ENCODE data around the gene BIN1. TPM values are rescaled to one million over a fixed set of nuclear protein-coding genes. Genes with fewer than 3 reads are reported as not detected.
A peak's percentile ranks its signal among the peaks of the same experiment; 100 is the strongest.

Gene BIN1
- total RNA-seq, 6 experiments from 2014 or later, result 22.6 to 26.1 (median 23.5) TPM

DNA sequence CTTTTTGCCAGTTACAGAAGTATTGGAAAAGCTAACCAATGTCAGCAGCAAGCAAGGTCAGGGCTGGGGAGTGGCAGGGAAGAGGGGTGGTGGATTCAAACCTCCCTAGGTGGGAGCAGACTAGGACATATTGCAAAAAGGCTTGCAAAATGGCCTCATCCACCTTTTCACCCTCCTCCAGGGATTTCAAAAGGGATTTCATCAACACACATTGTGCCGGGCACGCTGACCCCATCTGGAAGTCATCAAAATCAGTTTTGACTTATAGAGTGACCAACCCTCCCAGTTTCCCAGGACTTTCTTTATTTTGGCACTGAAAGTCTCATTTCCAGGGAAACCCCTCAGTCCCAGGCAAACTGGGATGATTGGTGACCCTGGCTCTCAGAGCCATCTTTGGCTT, 94.7 kb downstream of the BIN1 start:
- H3K4me1 Mint-ChIP-seq (ENCODE audit: low read depth), result peaks cover 37% of the 10 kb centered on the region
- TF ChIP-seq CTCF (IDR thresholded peaks at IDR 0.05), result no peak

GRCh38 chr2:127011796-127012195, 95.2 kb downstream of the BIN1 start:
- TF ChIP-seq CTCF (IDR thresholded peaks at IDR 0.05), result no peak
- H3K36me3 Mint-ChIP-seq (ENCODE audit: low read depth), result no peaks in the 10 kb centered on the region
- peaks cover 10% of the 10 kb centered on the region for H3K27me3 Mint-ChIP-seq (ENCODE audit: insufficient read depth)
- peaks cover 41% of the 10 kb centered on the region for H3K4me1 Mint-ChIP-seq (ENCODE audit: low read depth)
- no peak for DNase-seq
- no peak overlapping the region for H3K27ac Mint-ChIP-seq
- H3K4me3 Mint-ChIP-seq, result no peak overlapping the region
- H3K9me3 Mint-ChIP-seq, result no peaks in the 10 kb centered on the region

More for the DNA sequence above, 94.7 kb downstream of the BIN1 start:
- Mint-ChIP-seq H3K27ac (no peak overlapping the region), H3K4me3 (no peak overlapping the region), H3K27me3 (ENCODE audit: insufficient read depth) (peaks cover 12% of the 10 kb centered on the region), H3K9me3 (no peaks in the 10 kb centered on the region), H3K36me3 (ENCODE audit: low read depth) (no peaks in the 10 kb centered on the region)
- DNase-seq, result no peak

- H3K4me1 Mint-ChIP-seq (ENCODE audit: low read depth), result peaks cover 41% of the 10 kb centered on the region
- H3K27ac Mint-ChIP-seq, result no peak overlapping the region
- no peaks in the 10 kb centered on the region for H3K9me3 Mint-ChIP-seq
- no peak overlapping the region for H3K4me3 Mint-ChIP-seq
- DNase-seq, result no peak
- no peak for TF ChIP-seq CTCF (IDR thresholded peaks at IDR 0.05)
- H3K27me3 Mint-ChIP-seq (ENCODE audit: insufficient read depth), result peaks cover 10% of the 10 kb centered on the region
- H3K36me3 Mint-ChIP-seq (ENCODE audit: low read depth), result no peaks in the 10 kb centered on the region
Observed at GRCh38 chr2:127011231-127011661, 95.7 kb downstream of the BIN1 start.

GRCh38 chr2:127008265-127009015, 98.5 kb downstream of the BIN1 start:
- Mint-ChIP-seq H3K27ac (no peak overlapping the region), H3K4me1 (ENCODE audit: low read depth) (peaks cover 25% of the 10 kb centered on the region), H3K27me3 (ENCODE audit: insufficient read depth) (peaks cover 18% of the 10 kb centered on the region), H3K9me3 (no peaks in the 10 kb centered on the region), H3K4me3 (no peak overlapping the region), H3K36me3 (ENCODE audit: low read depth) (no peaks in the 10 kb centered on the region)
- no peak for DNase-seq
- no peak for TF ChIP-seq CTCF (IDR thresholded peaks at IDR 0.05)

DNA sequence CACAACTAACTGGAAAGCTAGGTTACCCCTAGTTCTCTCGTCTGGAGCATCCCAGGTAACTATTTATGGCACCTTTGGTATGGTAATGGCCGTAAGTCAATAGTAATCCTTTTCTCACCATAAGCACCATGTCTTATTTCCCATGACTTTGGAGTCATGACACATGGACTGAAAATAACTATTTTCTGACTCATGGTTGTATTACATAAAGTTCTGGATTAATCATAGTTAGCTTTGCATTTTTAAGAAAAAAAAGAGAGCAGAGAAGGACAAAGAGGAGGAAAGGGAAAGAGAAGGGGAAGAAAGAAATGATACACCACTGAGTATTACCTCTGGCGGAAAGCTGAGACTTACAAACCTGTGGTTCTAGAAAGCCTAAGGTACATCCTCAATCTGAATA, 99.3 kb downstream of the BIN1 start:
- Mint-ChIP-seq H3K4me3 (no peak overlapping the region), H3K27ac (peak overlapping the region; percentile 62), H3K9me3 (no peaks in the 10 kb centered on the region), H3K4me1 (ENCODE audit: low read depth) (peaks cover 18% of the 10 kb centered on the region), H3K27me3 (ENCODE audit: insufficient read depth) (peaks cover 18% of the 10 kb centered on the region), H3K36me3 (ENCODE audit: low read depth) (no peaks in the 10 kb centered on the region)
- peak; percentile 67 for DNase-seq
- TF ChIP-seq CTCF (IDR thresholded peaks at IDR 0.05), result no peak

Measured in HFFc6 (cell line).